Mesendoderm (in vitro differentiated cells): ENCODE measurements around the gene PALLD.

ENCODE experiments used
- DNase-seq: peaks from one replicate; pipeline ENCODE4 v3.0.0; 2013
- H2AK5ac ChIP-seq: 2 replicates; pipeline ENCODE4 v1.6.1; 2013; ENCODE audit warnings: low read length, inconsistent platforms
- H2BK120ac ChIP-seq: 2 replicates; pipeline ENCODE4 v1.6.1; 2013; ENCODE audit warnings: low read depth, mild to moderate bottlenecking, low read length, moderate library complexity, mixed read lengths
- H2BK15ac ChIP-seq: replicated peaks from 2 replicates; pipeline ENCODE4 v1.6.1; 2013; ENCODE audit warnings: low read depth, mild to moderate bottlenecking, moderate library complexity
- H2BK5ac ChIP-seq: 2 replicates; pipeline ENCODE4 v1.6.1; 2013; ENCODE audit warnings: low read length, inconsistent platforms
- H3K18ac ChIP-seq: 2 replicates; pipeline ENCODE4 v1.6.1; 2013; ENCODE audit warnings: mild to moderate bottlenecking, low read length, mixed read lengths
- H3K23ac ChIP-seq: one replicate; pipeline ENCODE4 v1.6.1; 2013; ENCODE audit warnings: low read length
- H3K27ac ChIP-seq: 2 replicates; pipeline ENCODE4 v1.5.1; 2013; ENCODE audit warnings: low read depth, mild to moderate bottlenecking, inconsistent platforms, low read length, moderate library complexity
- H3K27me3 ChIP-seq: 2 replicates; pipeline ENCODE4 v1.6.1; 2013; ENCODE audit warnings: low read length, control low read depth, mild to moderate bottlenecking, inconsistent platforms; ENCODE audit not compliant: insufficient read depth, poor library complexity
- H3K36me3 ChIP-seq: 2 replicates; pipeline ENCODE4 v1.6.1; 2013; ENCODE audit warnings: low read length, inconsistent platforms; ENCODE audit not compliant: control insufficient read depth, insufficient read depth
- H3K4ac ChIP-seq: one replicate; pipeline ENCODE4 v1.6.1; 2013; ENCODE audit warnings: low read depth, mild to moderate bottlenecking, low read length, moderate library complexity
- H3K4me1 ChIP-seq: 2 replicates; pipeline ENCODE4 v1.6.1; 2013; ENCODE audit warnings: low read depth, low read length, inconsistent platforms; ENCODE audit not compliant: control insufficient read depth
- H3K4me2 ChIP-seq: 2 replicates; pipeline ENCODE4 v1.6.1; 2013; ENCODE audit warnings: low read length
- H3K4me3 ChIP-seq: 2 replicates; pipeline ENCODE4 v1.5.1; 2013; ENCODE audit warnings: mild to moderate bottlenecking, low read length
- H3K56ac ChIP-seq: one replicate; pipeline ENCODE4 v1.6.1; 2013; ENCODE audit warnings: low read length
- H3K79me1 ChIP-seq: 2 replicates; pipeline ENCODE4 v1.6.1; 2013; ENCODE audit warnings: low read length, inconsistent platforms
- H3K79me2 ChIP-seq: 2 replicates; pipeline ENCODE4 v1.6.1; 2013; ENCODE audit warnings: mild to moderate bottlenecking, low read length; ENCODE audit not compliant: control insufficient read depth, insufficient read depth
- H3K9ac ChIP-seq: 2 replicates; pipeline ENCODE4 v1.6.1; 2013; ENCODE audit warnings: low read length, inconsistent platforms
- H4K5ac ChIP-seq: one replicate; pipeline ENCODE4 v1.6.1; 2013; ENCODE audit warnings: low read length
- H4K8ac ChIP-seq: one replicate; pipeline ENCODE4 v1.6.1; 2013; ENCODE audit warnings: low read depth, mild to moderate bottlenecking, control low read depth, low read length, moderate library complexity
- WGBS: extraction: QIAGEN DNeasy Blood & Tissue Kit; methylation state at CpG from one replicate; pipeline ENCODE4 v1.1.7; 2013; ENCODE audit warnings: low lambda C conversion rate, missing lambda C conversion rate; ENCODE audit not compliant: insufficient coverage; ENCODE audit errors: extremely low coverage; 5-methylcytosine and 5-hydroxymethylcytosine counted together

Gene PALLD

GRCh38 chr4:168608771-168609170 lies 111.9 kb downstream of the PALLD start:
- H4K5ac ChIP-seq, result no peak overlapping the region
- H3K4me2 ChIP-seq, result no peak overlapping the region
- H3K18ac ChIP-seq, result no peak overlapping the region
- H3K27me3 ChIP-seq, result no peaks in the 10 kb centered on the region
- H4K8ac ChIP-seq, result no peak overlapping the region
- WGBS, result no CpG with 5 or more reads among the region's 4 CpGs
- H3K79me2 ChIP-seq, result no peaks in the 10 kb centered on the region
- no peak overlapping the region for H3K4me3 ChIP-seq
- no peak overlapping the region for H2BK5ac ChIP-seq
- DNase-seq, result no peak
- no peaks in the 10 kb centered on the region for H3K36me3 ChIP-seq
- no peak overlapping the region for H3K56ac ChIP-seq
- no peak overlapping the region for H2AK5ac ChIP-seq
- H3K27ac ChIP-seq, result no peak overlapping the region
- H2BK15ac ChIP-seq, result no peak overlapping the region
- H3K9ac ChIP-seq, result no peak overlapping the region
- H2BK120ac ChIP-seq, result no peak overlapping the region
- no peak overlapping the region for H3K4ac ChIP-seq
- no peak overlapping the region for H3K23ac ChIP-seq
- no peaks in the 10 kb centered on the region for H3K4me1 ChIP-seq
- H3K79me1 ChIP-seq, result no peaks in the 10 kb centered on the region

GRCh38 chr4:168609369-168609768 lies 112.5 kb downstream of the PALLD start:
- no CpG with 5 or more reads among the region's 4 CpGs for WGBS
- no peaks in the 10 kb centered on the region for H3K4me1 ChIP-seq
- H3K4me3 ChIP-seq, result no peak overlapping the region

GRCh38 chr4:168610911-168611530 lies 114.2 kb downstream of the PALLD start:
- Histone ChIP-seq H3K4ac (no peak overlapping the region), H3K18ac (no peak overlapping the region), H3K79me1 (no peaks in the 10 kb centered on the region), H3K4me1 (peaks cover 4% of the 10 kb centered on the region), H3K56ac (no peak overlapping the region), H2BK120ac (no peak overlapping the region), H2BK5ac (no peak overlapping the region), H3K9ac (no peak overlapping the region), H3K36me3 (no peaks in the 10 kb centered on the region), H2BK15ac (no peak overlapping the region), H4K5ac (no peak overlapping the region), H4K8ac (no peak overlapping the region), H3K27ac (no peak overlapping the region), H3K4me3 (no peak overlapping the region), H3K27me3 (no peaks in the 10 kb centered on the region), H3K23ac (no peak overlapping the region), H3K79me2 (no peaks in the 10 kb centered on the region), H3K4me2 (no peak overlapping the region), H2AK5ac (no peak overlapping the region)
- no peak for DNase-seq
- no CpG with 5 or more reads among the region's 6 CpGs for WGBS

More at GRCh38 chr4:168609369-168609768, 112.5 kb downstream of the PALLD start:
- H2BK15ac ChIP-seq, result no peak overlapping the region
- H3K4me2 ChIP-seq, result no peak overlapping the region
- no peak overlapping the region for H2BK5ac ChIP-seq
- H2BK120ac ChIP-seq, result no peak overlapping the region
- no peak overlapping the region for H3K23ac ChIP-seq
- H3K56ac ChIP-seq, result no peak overlapping the region
- no peak overlapping the region for H3K18ac ChIP-seq
- peak overlapping the region; percentile 23 for H2AK5ac ChIP-seq
- no peaks in the 10 kb centered on the region for H3K79me1 ChIP-seq
- no peak overlapping the region for H3K27ac ChIP-seq
- no peak overlapping the region for H4K5ac ChIP-seq
- DNase-seq, result no peak
- no peaks in the 10 kb centered on the region for H3K36me3 ChIP-seq
- H3K9ac ChIP-seq, result no peak overlapping the region
- H3K27me3 ChIP-seq, result no peaks in the 10 kb centered on the region
- H3K4ac ChIP-seq, result no peak overlapping the region
- no peaks in the 10 kb centered on the region for H3K79me2 ChIP-seq
- H4K8ac ChIP-seq, result no peak overlapping the region

GRCh38 chr4:168612450-168613135 lies 115.7 kb downstream of the PALLD start:
- no peak overlapping the region for H3K27ac ChIP-seq

GRCh38 chr4:168613869-168614268 lies 117.0 kb downstream of the PALLD start:
- Histone ChIP-seq H2BK15ac (no peak overlapping the region), H3K4me3 (no peak overlapping the region), H3K27me3 (no peaks in the 10 kb centered on the region), H3K79me2 (no peaks in the 10 kb centered on the region), H2BK5ac (no peak overlapping the region), H3K18ac (no peak overlapping the region), H3K4me1 (peaks cover 4% of the 10 kb centered on the region), H3K27ac (no peak overlapping the region), H4K5ac (no peak overlapping the region), H3K4ac (no peak overlapping the region), H3K9ac (no peak overlapping the region), H3K4me2 (no peak overlapping the region), H3K56ac (no peak overlapping the region), H3K36me3 (no peaks in the 10 kb centered on the region), H3K23ac (no peak overlapping the region), H4K8ac (no peak overlapping the region), H2BK120ac (no peak overlapping the region), H2AK5ac (no peak overlapping the region), H3K79me1 (no peaks in the 10 kb centered on the region)
- no peak for DNase-seq
- no CpG with 5 or more reads among the region's 5 CpGs for WGBS

More at GRCh38 chr4:168612450-168613135, 115.7 kb downstream of the PALLD start:
- Histone ChIP-seq H3K4me1 (peaks cover 4% of the 10 kb centered on the region), H2BK120ac (no peak overlapping the region), H3K18ac (no peak overlapping the region), H3K23ac (no peak overlapping the region), H2BK15ac (no peak overlapping the region), H3K4me2 (no peak overlapping the region), H3K79me2 (no peaks in the 10 kb centered on the region), H2AK5ac (no peak overlapping the region), H3K4ac (no peak overlapping the region), H3K27me3 (no peaks in the 10 kb centered on the region), H3K9ac (no peak overlapping the region), H3K4me3 (no peak overlapping the region), H3K79me1 (no peaks in the 10 kb centered on the region), H3K56ac (no peak overlapping the region), H2BK5ac (no peak overlapping the region), H4K8ac (no peak overlapping the region), H4K5ac (no peak overlapping the region), H3K36me3 (no peaks in the 10 kb centered on the region)
- DNase-seq, result no peak
- WGBS, result no CpG with 5 or more reads among the region's 4 CpGs
